ENCODE data around the gene KATNB1. TPM values are rescaled to one million over a fixed set of nuclear protein-coding genes. Genes with fewer than 3 reads are reported as not detected.

Gene KATNB1
- polyA plus RNA-seq, 1 donor from 2014 or later: 57.9 TPM

GRCh38 chr16:57704905-57705852 lies 30.4 kb upstream of the KATNB1 start:
- H4K20me1 ChIP-seq (ENCODE audit: insufficient read depth): no peaks in the 10 kb centered on the region
- no peak overlapping the region for H3K9ac ChIP-seq (ENCODE audit: low read length)
- no peak overlapping the region for H3K4me3 ChIP-seq (ENCODE audit: low read length)
- no peaks in the 10 kb centered on the region for H3K79me2 ChIP-seq (replicated peaks; ENCODE audit: insufficient read depth, low read length)
- no peaks in the 10 kb centered on the region for H3K36me3 ChIP-seq (ENCODE audit: insufficient read depth, low read length)
- TF ChIP-seq SMC3 (conservative IDR thresholded peaks at IDR 0.05; ENCODE audit: poor library complexity) (no peak), POLR2AphosphoS5 (IDR thresholded peaks at IDR 0.05) (no peak), MXI1 (conservative IDR thresholded peaks at IDR 0.05; ENCODE audit: poor library complexity, severe bottlenecking) (no peak), RAD21 (conservative IDR thresholded peaks at IDR 0.05) (no peak), TAF1 (IDR thresholded peaks at IDR 0.05; ENCODE audit: low read depth) (no peak)
- TF ChIP-seq, protein P1, sequence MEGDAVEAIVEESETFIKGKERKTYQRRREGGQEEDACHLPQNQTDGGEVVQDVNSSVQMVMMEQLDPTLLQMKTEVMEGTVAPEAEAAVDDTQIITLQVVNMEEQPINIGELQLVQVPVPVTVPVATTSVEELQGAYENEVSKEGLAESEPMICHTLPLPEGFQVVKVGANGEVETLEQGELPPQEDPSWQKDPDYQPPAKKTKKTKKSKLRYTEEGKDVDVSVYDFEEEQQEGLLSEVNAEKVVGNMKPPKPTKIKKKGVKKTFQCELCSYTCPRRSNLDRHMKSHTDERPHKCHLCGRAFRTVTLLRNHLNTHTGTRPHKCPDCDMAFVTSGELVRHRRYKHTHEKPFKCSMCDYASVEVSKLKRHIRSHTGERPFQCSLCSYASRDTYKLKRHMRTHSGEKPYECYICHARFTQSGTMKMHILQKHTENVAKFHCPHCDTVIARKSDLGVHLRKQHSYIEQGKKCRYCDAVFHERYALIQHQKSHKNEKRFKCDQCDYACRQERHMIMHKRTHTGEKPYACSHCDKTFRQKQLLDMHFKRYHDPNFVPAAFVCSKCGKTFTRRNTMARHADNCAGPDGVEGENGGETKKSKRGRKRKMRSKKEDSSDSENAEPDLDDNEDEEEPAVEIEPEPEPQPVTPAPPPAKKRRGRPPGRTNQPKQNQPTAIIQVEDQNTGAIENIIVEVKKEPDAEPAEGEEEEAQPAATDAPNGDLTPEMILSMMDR (IDR thresholded peaks at IDR 0.05; ENCODE audit: poor library complexity, severe bottlenecking): no peak
- no peaks in the 10 kb centered on the region for H3F3A ChIP-seq (ENCODE audit: insufficient read depth, low read length, poor library complexity, severe bottlenecking)
- H3K4me2 ChIP-seq (ENCODE audit: low read length): no peak overlapping the region
- H3K27me3 ChIP-seq (ENCODE audit: insufficient read depth, low read depth, low read length): no peaks in the 10 kb centered on the region
- H3K9me3 ChIP-seq (ENCODE audit: low read length): no peaks in the 10 kb centered on the region
- H3K9me2 ChIP-seq (ENCODE audit: insufficient read depth, low read length): no peaks in the 10 kb centered on the region
- H3K27ac ChIP-seq (ENCODE audit: low read length): no peak overlapping the region
- no peak overlapping the region for H2AFZ ChIP-seq (ENCODE audit: low read depth, low read length)

- no peaks in the 10 kb centered on the region for H3K9me3 ChIP-seq (ENCODE audit: low read length)
- no peaks in the 10 kb centered on the region for H3K27me3 ChIP-seq (ENCODE audit: insufficient read depth, low read depth, low read length)
- H3K4me3 ChIP-seq (ENCODE audit: low read length): no peak overlapping the region
- H4K20me1 ChIP-seq (ENCODE audit: insufficient read depth): no peaks in the 10 kb centered on the region
- H3F3A ChIP-seq (ENCODE audit: insufficient read depth, low read length, poor library complexity, severe bottlenecking): no peaks in the 10 kb centered on the region
- H3K9ac ChIP-seq (ENCODE audit: low read length): no peak overlapping the region
- H3K9me2 ChIP-seq (ENCODE audit: insufficient read depth, low read length): no peaks in the 10 kb centered on the region
- H3K36me3 ChIP-seq (ENCODE audit: insufficient read depth, low read length): no peaks in the 10 kb centered on the region
- H3K79me2 ChIP-seq (replicated peaks; ENCODE audit: insufficient read depth, low read length): no peaks in the 10 kb centered on the region
- TF ChIP-seq MXI1 (conservative IDR thresholded peaks at IDR 0.05; ENCODE audit: poor library complexity, severe bottlenecking) (no peak), POLR2AphosphoS5 (IDR thresholded peaks at IDR 0.05) (no peak), REST (IDR thresholded peaks at IDR 0.05; ENCODE audit: borderline replicate concordance) (no peak), TAF1 (IDR thresholded peaks at IDR 0.05; ENCODE audit: low read depth) (no peak), RAD21 (conservative IDR thresholded peaks at IDR 0.05) (no peak), EP300 (conservative IDR thresholded peaks at IDR 0.05; ENCODE audit: poor library complexity, severe bottlenecking) (no peak), EZH2 (IDR thresholded peaks at IDR 0.05; ENCODE audit: borderline replicate concordance, insufficient read depth, low read length, poor library complexity, severe bottlenecking) (no peak), SMC3 (conservative IDR thresholded peaks at IDR 0.05; ENCODE audit: poor library complexity) (no peak)
- TF ChIP-seq, protein P1 (IDR thresholded peaks at IDR 0.05; ENCODE audit: poor library complexity, severe bottlenecking): no peak
- no peak overlapping the region for H3K27ac ChIP-seq (ENCODE audit: low read length)
- H2AFZ ChIP-seq (ENCODE audit: low read depth, low read length): no peak overlapping the region
- no peak overlapping the region for H3K4me2 ChIP-seq (ENCODE audit: low read length)
These were observed 28.9 kb upstream of the KATNB1 start for GRCh38 chr16:57706717-57707116.

Measured in neural cell (in vitro differentiated cells).